ENCODE data around the gene ZC3H7B.
"Not testable (repeated sequence)": the region's sequence is repeated elsewhere in the genome, so short reads cannot be mapped to it uniquely, and the experiment has no call there.

DNA sequence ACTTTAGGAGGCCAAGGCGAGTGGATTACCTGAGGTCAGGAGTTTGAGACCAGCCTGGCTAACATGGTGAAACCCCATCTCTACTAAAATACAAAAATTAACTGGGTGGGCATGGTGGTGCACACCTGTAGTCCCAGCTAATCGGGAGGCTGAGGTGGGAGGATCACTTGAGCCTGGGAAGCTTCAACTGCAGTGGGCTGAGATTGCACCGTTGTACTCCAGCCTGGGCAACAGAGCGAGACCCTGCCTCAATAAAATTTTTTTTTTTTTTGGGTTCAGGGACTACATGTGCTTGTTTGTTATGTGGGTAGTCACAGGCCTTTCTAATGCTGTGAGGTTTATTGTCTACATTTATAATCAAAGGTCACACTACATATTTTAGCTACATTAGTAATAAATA is 41.6 kb upstream of the ZC3H7B start:
- TF ChIP-seq, protein P1, sequence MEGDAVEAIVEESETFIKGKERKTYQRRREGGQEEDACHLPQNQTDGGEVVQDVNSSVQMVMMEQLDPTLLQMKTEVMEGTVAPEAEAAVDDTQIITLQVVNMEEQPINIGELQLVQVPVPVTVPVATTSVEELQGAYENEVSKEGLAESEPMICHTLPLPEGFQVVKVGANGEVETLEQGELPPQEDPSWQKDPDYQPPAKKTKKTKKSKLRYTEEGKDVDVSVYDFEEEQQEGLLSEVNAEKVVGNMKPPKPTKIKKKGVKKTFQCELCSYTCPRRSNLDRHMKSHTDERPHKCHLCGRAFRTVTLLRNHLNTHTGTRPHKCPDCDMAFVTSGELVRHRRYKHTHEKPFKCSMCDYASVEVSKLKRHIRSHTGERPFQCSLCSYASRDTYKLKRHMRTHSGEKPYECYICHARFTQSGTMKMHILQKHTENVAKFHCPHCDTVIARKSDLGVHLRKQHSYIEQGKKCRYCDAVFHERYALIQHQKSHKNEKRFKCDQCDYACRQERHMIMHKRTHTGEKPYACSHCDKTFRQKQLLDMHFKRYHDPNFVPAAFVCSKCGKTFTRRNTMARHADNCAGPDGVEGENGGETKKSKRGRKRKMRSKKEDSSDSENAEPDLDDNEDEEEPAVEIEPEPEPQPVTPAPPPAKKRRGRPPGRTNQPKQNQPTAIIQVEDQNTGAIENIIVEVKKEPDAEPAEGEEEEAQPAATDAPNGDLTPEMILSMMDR (IDR thresholded peaks at IDR 0.05; ENCODE audit: insufficient read depth, low read length): not testable (repeated sequence)
- not testable (repeated sequence) for TF ChIP-seq POLR2AphosphoS5 (IDR thresholded peaks at IDR 0.05; ENCODE audit: low read depth); SPI1 (IDR thresholded peaks at IDR 0.05; ENCODE audit: borderline replicate concordance, low read depth); GABPA (IDR thresholded peaks at IDR 0.05; ENCODE audit: low read depth)
